Mesodermal cell (in vitro differentiated cells): ENCODE measurements around the gene SSTR5.

ENCODE experiments used
- H3K27ac ChIP-seq: 2 replicates; pipeline ENCODE4 v1.7.0; 2013; ENCODE audit warnings: mild to moderate bottlenecking, low read depth, low read length, moderate library complexity; ENCODE audit not compliant: severe bottlenecking
- H3K36me3 ChIP-seq: 2 replicates; pipeline ENCODE4 v1.7.1; 2013; ENCODE audit warnings: mild to moderate bottlenecking, low read length, moderate library complexity; ENCODE audit not compliant: control insufficient read depth, insufficient read depth
- H3K4me1 ChIP-seq: one replicate; pipeline ENCODE4 v1.7.1; 2013; ENCODE audit warnings: mild to moderate bottlenecking, low read length; ENCODE audit not compliant: insufficient read depth, control insufficient read depth, poor library complexity, severe bottlenecking
- H3K4me3 ChIP-seq: 2 replicates; pipeline ENCODE4 v1.7.0; 2013; ENCODE audit warnings: low read length, control low read depth, mild to moderate bottlenecking; ENCODE audit not compliant: insufficient read depth, poor library complexity, severe bottlenecking; ENCODE audit errors: extremely low read depth
- H3K9me3 ChIP-seq: 2 replicates; pipeline ENCODE4 v1.7.1; 2013; ENCODE audit warnings: mild to moderate bottlenecking, low read length, moderate library complexity; ENCODE audit not compliant: control insufficient read depth
- WGBS, 2 experiments: methylation state at CpG; one replicate each; pipeline ENCODE4 v1.1.5; 2013; ENCODE audit warnings: missing lambda C conversion rate in 2 of 2; ENCODE audit not compliant: insufficient coverage in 2 of 2; 5-methylcytosine and 5-hydroxymethylcytosine counted together

SSTR5 gene

GRCh38 chr16:1075546-1075945 lies 3.0 kb downstream of the SSTR5 start:
- Histone ChIP-seq H3K4me3 (no peak overlapping the region), H3K9me3 (no peaks in the 10 kb centered on the region), H3K4me1 (peaks cover 8% of the 10 kb centered on the region), H3K27ac (no peak overlapping the region), H3K36me3 (no peaks in the 10 kb centered on the region)
- 83 to 84% methylated on average over 8 to 9 of the region's 13 CpGs for WGBS, 2 experiments

DNA sequence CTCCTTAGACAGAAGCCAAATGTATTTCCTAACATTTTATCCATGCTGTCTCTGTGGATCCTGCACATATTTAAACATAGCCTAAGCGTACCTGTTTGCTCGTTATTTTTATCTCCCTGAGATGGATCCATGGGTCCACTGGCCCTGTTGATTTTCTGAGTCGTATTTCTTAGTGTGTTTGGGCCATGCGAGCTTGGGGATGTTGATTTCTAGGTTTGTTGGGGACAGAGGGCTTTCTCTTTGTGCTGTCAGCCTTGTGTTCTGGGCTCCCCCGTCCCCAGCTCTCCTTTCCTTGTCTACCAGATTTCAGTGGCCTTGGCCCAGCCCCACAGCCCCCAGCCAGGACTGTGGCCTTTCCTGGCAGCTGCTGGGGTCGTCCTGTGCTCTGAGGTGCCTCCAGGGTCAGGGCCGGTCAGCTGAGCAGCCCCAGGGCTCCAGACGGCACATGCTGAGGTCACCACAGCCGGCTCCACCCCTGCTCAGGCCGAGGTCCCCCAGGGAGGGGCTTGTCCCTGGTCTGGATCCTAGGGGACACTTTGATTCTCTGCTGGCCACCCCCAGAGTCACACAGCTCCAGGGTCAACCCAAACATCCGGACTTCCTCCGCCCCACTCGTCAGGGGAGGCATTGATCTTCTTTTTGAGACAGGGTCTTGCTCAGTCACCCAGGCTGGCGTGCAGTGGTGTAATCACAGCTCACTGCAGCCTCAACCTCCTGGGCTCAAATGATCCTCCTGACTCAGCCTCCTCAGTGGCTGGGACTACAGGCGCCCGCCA lies 4.4 kb downstream of the SSTR5 start:
- Histone ChIP-seq H3K27ac (no peak overlapping the region), H3K9me3 (no peaks in the 10 kb centered on the region), H3K36me3 (no peaks in the 10 kb centered on the region), H3K4me3 (no peak overlapping the region), H3K4me1 (peaks cover 18% of the 10 kb centered on the region)
- 66 to 69% methylated on average over 13 to 14 of the region's 16 CpGs for WGBS, 2 experiments

- H3K4me3 ChIP-seq = no peak overlapping the region
- no peaks in the 10 kb centered on the region for H3K36me3 ChIP-seq
- H3K9me3 ChIP-seq = no peaks in the 10 kb centered on the region
- 91 to 95% methylated on average over 20 to 27 of the region's 36 CpGs for WGBS, 2 experiments
- H3K4me1 ChIP-seq = peaks cover 25% of the 10 kb centered on the region
- H3K27ac ChIP-seq = no peak overlapping the region
Observed at GRCh38 chr16:1077877-1078578, 5.5 kb downstream of the SSTR5 start.

GRCh38 chr16:1078579-1079021 lies 6.1 kb downstream of the SSTR5 start:
- Histone ChIP-seq H3K4me3 (no peak overlapping the region), H3K4me1 (peaks cover 25% of the 10 kb centered on the region), H3K36me3 (no peaks in the 10 kb centered on the region), H3K9me3 (no peaks in the 10 kb centered on the region), H3K27ac (no peak overlapping the region)
- WGBS, 2 experiments = 85 to 90% methylated on average over 25 to 28 of the region's 28 CpGs

DNA sequence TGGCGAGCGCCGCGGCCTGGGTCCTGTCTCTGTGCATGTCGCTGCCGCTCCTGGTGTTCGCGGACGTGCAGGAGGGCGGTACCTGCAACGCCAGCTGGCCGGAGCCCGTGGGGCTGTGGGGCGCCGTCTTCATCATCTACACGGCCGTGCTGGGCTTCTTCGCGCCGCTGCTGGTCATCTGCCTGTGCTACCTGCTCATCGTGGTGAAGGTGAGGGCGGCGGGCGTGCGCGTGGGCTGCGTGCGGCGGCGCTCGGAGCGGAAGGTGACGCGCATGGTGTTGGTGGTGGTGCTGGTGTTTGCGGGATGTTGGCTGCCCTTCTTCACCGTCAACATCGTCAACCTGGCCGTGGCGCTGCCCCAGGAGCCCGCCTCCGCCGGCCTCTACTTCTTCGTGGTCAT lies 6.8 kb downstream of the SSTR5 start:
- Histone ChIP-seq H3K4me1 (peaks cover 25% of the 10 kb centered on the region), H3K9me3 (no peaks in the 10 kb centered on the region), H3K27ac (no peak overlapping the region), H3K36me3 (no peaks in the 10 kb centered on the region), H3K4me3 (no peak overlapping the region)
- 96% methylated on average over 27 to 43 of the region's 43 CpGs for WGBS, 2 experiments

- no peaks in the 10 kb centered on the region for H3K36me3 ChIP-seq
- H3K4me1 ChIP-seq = peaks cover 25% of the 10 kb centered on the region
- H3K4me3 ChIP-seq = no peak overlapping the region
- WGBS, 2 experiments = 90 to 91% methylated on average over 30 to 33 of the region's 45 CpGs
- H3K9me3 ChIP-seq = peaks cover 5% of the 10 kb centered on the region
- no peak overlapping the region for H3K27ac ChIP-seq
Observed at GRCh38 chr16:1079786-1080525, 7.4 kb downstream of the SSTR5 start.

DNA sequence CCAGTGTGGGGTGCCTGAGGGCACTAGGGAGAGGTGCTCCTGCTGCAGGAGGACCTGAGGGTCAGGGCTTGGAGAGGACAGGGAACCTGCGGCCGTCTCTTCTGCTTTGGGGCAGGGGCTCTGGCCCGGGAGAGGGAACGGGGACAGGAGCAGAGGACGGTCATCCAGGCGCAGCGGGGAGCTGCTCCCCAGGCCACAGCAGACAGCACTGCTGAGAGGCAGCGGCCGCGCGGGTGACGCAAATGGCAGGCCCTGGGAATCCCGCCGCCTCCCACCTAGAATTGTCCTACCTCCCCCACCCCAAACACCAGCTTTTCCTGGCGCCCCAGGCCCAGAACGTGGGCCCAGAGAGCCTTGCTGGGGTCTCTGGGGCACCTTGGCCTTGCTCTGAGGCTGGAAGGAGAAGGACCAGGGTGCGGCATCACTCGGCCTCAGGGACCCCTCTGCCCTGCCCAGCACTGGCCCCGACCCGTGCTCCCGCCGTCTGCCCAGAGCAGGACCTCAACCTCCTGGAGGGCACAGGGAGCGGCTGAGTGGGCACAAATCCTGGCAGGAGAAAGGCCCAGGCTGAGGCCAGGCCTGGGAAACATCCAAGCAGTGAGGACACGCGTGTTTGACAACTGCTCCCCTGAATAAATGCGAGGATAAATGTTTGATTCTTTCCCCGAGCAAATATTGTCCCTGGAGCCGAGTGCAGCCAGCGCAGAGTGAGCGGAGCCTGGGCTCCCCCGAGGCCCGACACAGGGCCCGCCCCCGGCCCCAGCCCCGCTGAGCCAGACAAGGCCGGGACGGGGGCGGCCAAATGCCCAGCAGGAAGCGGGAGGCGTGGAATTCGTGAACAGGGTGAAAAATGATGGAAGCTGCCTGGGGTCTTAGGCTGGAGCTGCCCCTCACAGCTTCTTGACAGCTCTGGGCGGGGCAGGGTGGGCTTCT lies 8.5 kb downstream of the SSTR5 start:
- Histone ChIP-seq H3K36me3 (no peaks in the 10 kb centered on the region), H3K4me3 (no peak overlapping the region), H3K27ac (no peak overlapping the region), H3K9me3 (peaks cover 12% of the 10 kb centered on the region), H3K4me1 (peaks cover 25% of the 10 kb centered on the region)
- 57 to 62% methylated on average over 30 to 39 of the region's 42 CpGs for WGBS, 2 experiments

DNA sequence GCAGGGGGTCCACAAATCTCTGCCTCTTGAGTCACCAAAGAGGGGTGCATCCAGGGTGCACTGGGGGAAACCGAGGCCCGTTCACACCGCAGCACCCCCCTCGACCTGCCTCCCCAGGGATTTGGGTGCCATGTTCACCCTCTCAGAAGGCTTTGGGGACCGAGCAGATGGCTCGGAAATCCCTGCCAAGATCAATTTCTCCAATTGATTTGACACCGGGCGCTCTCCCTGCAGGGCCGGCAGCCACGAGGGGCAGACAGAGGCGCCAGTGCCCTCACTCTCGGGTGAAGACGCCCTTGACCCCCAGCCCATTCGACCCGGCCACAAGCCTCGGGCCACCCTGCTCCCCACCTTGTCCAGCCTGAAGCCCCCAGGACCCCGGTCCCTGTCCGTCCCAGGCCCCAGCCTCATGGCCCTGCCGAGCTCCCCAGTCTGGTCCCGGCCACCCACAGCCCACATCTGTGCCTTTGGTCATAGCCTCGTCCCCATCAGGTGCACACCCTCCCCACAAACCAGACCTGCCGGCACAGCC lies 9.3 kb downstream of the SSTR5 start:
- no peaks in the 10 kb centered on the region for H3K36me3 ChIP-seq
- no peak overlapping the region for H3K4me3 ChIP-seq
- H3K27ac ChIP-seq = no peak overlapping the region
- 86 to 87% methylated on average over 20 to 22 of the region's 22 CpGs for WGBS, 2 experiments
- H3K4me1 ChIP-seq = peaks cover 22% of the 10 kb centered on the region
- H3K9me3 ChIP-seq = peaks cover 12% of the 10 kb centered on the region

- Histone ChIP-seq H3K4me3 (no peak overlapping the region), H3K27ac (no peak overlapping the region), H3K4me1 (peaks cover 17% of the 10 kb centered on the region), H3K9me3 (peaks cover 12% of the 10 kb centered on the region), H3K36me3 (no peaks in the 10 kb centered on the region)
- WGBS, 2 experiments = 81 to 85% methylated on average over 14 to 21 of the region's 21 CpGs
Observed at GRCh38 chr16:1082266-1082951, 9.9 kb downstream of the SSTR5 start.
